Stimulated activated CD4-positive, alpha-beta T cell treated with anti-CD3 and anti-CD28 coated beads, Interleukin-15, amount 100 ng/mL, for 24 hours (primary cell): ENCODE data around the gene RHBDL3.

ENCODE experiments used
- DNase-seq: peaks from one replicate; pipeline ENCODE4 v3.0.0-alpha.2; 2020

The RHBDL3 gene

DNA sequence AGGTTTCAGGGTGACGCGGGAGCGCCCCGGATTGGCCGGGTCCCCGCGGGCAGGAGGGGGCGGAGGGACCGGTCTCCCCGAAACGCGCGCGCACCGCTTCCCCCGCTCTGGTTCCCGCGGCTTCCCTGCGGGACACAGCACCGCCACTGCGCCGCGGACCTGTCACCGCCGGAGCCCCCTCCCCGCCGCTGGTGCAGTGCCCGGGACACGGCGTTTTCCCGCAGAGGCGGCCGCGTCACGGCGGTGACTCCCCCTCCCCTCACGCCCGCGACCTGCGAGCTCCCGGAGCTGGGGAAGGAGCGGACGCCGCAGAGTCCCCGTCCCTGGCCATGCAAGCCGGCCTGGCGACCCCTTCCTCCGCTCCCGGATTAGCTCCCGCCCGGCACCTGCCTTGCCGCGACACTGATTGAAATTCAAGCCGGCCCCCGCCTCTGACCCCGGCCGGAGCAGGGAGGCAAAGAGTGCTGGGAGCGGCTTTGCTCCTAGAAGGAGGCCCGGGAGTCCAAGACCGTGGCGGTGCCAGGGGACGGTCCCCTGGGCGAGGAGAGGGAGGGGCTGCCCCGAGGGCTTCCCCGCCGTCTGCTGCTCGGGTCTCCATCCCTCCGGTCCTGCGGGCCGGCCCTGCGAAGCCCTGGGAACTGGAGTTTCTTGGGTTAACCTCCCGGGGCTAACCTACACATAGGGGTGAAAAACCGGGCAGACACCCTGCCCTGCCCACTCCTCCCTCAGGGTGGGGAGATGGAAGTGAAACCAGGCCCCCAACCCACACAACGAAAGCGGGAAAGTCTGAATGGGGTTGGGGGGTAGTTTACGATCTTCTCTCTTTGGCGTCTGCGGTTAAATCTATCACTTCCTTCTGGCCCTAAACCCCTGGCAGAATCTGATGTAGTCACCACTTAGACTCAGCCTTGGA lies 1.0 kb downstream of the RHBDL3 start:
- DNase-seq = peak; percentile 42

GRCh38 chr17:32267690-32268205 lies 2.1 kb downstream of the RHBDL3 start:
- peak; percentile 43 for DNase-seq

DNA sequence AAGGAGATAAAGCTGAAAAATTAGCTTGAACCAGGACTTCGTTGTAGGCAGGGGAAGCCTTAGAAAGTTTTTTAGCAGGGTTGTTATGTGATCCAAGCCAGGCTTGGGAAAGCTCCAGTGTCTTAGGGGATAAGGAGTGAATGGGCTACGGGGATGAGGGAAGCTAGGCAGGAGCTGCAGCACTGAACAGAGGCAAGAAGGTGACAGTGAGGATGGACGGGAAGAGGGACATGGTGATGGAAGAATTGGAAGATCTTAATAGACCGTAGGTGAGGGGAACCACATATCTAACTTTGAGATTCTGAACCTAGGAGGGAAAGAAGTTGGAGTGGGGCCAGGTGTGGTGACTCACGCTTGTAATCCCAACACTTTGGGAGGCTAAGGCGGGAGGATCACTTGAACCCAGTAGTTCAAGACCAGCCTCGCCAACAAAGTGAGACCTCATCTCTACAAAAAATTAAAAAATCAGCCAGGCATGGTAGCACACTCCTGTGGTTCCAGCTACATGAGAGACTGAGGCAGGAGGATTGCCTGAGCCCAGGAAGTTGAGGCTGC lies 3.2 kb downstream of the RHBDL3 start:
- DNase-seq = no peak

DNA sequence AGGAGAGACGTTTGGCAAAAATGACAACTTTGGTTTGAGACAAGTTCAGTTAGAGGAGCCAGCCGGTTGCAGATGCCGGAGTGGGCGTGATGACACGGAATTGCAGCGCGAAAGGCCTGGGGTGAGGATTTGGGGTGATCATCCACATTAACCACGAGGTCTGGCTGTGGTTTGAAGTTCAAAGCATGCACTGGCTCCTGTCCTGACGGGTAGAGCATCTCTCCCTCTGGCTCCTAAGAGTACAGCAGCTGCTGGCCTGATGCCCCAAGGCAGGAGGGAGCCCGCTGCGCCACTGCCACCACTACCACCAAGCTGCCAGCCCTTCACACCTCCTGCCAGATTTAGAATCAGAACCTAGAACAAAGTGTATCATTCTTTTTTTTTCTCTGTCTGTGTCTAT lies 3.7 kb downstream of the RHBDL3 start:
- no peak for DNase-seq

DNA sequence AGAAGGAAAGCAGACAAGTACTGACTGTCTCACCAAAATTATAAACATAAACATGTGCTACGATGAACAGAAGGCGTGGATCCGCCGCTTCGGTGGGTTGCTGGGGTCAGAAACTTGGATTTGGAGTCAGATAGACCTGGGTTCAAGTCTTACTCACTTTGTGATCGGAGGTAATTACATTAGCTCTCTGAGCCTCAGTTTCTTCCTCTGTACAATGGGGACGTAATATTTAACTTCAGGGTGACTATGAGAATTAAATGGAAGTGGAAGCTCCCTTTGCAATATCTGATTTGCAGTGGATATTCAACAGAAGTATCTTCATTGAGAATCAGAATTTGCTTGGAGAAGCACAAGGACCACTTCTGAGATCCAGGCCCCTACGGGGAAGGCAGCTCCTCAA lies 6.2 kb downstream of the RHBDL3 start:
- DNase-seq = no peak

- DNase-seq = no peak
These were observed 8.5 kb downstream of the RHBDL3 start for GRCh38 chr17:32274101-32274500.

- DNase-seq = no peak
These were observed 9.0 kb downstream of the RHBDL3 start for GRCh38 chr17:32274643-32275042.

- peak; percentile 23 for DNase-seq
These were observed 9.7 kb downstream of the RHBDL3 start for GRCh38 chr17:32275060-32276042.

DNA sequence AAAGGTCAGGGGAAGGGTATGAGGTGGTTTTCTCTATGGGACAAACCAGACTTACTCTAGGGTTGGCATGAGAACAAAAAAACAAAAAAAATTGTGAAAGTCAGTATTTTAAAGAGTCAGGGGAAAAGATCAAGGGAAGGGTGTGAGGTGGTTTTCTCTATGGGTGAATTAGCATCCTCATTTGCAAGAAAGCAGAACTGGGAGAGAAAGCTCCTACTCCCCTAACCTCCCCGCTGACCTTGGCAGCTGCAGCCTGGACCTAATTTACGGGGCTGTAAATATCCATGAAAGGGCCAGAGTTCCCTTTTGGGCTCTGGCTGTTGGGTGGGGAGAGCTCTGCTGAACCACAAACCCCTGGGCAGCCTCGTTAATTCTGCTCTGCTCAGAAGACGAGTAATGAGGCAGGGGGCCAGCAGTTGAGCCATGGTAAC lies 10.6 kb downstream of the RHBDL3 start:
- no peak for DNase-seq

DNA sequence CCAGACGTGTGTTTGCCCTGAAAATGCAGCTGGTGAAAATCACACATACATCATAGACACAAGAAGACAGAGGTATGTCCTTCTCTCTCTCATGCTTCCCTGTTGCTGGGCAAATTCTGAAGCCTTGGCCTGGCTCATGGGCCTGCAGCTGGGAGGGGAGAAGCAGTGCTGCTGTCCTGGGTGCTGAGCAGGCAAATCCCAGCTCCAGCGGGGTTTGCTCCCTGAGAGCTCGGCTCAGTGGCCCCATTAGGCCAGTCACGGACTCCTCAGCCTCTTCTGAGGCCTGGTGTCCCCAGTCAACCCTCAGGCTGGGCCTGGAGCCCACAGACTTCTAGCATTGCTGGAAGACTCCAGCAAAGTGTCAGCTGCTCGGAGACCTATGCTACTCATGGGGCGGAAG lies 11.7 kb downstream of the RHBDL3 start:
- DNase-seq = no peak

DNA sequence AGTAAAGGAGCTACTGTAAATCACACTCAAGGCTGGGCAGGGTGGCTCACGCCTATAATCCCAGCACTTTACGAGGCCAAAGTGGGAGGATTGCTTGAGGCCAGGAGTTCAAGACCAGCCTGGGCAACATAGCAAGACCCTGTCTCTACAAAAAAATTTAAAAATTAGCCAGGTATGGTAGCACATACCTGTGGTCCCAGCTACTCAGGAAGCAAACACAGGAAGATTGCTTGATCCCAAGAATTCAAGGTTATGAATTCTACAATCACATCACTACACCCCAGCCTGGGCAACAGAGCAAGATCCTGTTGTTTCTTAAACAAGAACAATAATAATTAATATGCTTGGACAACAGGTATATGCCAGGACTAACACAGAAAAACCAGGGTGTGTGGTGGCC lies 13.2 kb downstream of the RHBDL3 start:
- no peak for DNase-seq

DNA sequence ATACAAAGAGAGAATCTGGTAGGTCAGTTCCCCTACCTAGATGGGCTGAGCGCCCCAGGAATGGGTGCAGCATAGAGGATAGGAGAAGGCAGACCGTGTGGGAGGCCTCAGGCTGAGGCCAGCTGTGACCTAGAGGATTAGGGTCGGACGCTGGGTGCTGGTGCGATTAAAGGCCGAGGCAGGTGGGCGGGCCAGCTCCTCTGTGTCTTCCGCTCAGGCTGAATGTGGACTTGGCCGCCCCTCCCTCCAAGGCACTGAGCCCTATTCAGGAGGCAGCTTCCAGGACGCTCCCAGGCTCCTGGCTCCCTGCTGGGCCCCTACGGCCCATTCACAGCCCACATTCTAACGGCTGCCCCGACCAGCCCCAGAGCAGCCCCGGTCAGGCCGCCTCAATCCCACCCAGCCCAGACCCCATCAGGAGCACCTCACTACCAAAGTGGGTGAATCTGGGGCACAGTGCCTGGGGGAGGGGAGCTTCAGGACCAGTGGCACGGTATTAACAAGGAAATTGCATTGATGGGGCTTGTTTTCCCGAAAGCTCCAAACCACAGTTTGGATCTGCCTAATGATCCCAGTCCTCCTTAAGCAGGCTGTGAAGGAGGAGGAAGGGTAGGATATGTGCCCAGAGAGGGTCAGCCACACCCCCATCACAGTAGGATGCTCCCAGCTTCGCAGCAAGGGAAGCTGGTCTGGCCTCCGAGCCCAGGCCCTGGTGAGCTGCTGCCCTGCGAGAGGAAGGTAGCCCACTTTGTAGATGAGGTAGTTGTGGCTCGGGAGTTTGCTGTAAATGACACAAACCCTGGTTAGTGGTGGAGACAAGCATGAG lies 14.5 kb downstream of the RHBDL3 start:
- DNase-seq = no peak

DNA sequence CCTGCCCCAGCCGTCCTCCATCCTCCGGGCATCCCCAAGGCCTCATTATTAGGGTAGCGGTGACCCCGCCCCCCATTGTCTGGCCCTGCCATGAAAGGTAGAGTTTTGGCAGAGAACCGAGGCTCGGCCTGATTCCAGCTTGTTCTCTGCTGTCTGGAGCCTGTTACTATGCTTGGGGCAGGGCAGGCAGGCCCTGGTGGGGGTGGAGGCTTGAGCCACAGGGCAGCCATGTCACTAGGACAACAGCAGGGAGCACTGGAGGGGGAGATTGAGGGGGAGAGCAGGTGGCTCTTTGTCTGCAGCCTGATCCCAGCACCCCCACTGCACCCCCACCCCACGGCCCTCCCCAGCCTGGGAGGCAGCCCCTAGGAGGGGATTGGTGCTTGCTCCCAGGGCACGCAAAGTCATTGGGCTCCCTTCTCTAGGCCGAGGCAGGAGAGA lies 15.4 kb downstream of the RHBDL3 start:
- no peak for DNase-seq

DNA sequence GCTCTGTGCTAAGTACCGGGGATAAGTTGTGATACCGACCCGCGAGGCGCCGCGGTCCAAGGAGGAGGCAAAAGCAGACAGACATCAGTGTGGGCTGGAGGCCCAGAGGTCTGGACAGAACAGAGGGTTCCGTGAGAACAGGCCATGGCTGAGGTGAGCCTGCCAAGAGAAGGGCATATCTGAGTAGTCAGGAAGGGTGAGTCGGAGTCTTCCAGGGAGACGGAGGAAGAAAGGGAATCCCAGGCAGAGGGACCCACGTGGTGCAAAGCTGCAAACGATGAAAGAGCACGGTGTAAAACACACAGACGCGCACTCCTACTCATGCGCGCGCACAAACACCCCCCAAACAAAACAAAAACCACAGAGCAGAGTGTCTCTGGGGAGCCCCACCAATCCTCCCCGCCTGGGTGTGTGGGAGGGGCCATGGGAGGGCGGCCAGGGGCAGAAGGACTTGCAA lies 18.1 kb downstream of the RHBDL3 start:
- no peak for DNase-seq

DNA sequence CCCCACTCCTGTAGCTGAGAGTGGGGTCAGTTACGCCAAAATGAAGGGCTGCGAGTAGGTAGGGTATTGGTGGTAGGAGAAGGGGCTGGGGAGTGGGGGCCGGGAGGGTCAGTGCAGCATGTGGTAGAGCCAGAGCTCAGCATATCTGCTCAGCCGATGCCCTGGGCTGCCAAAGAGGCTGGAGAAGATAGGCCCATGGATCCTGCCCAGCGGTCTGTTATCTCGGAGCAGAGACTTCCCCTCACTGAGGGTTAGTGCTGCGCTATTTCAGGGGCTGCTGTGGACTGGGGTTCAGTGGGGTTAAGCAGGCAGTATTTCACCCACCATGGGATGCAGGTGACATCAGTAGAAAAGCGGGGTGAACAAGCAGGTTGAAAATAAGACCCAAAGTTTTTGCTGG lies 19.7 kb downstream of the RHBDL3 start:
- DNase-seq = no peak

DNA sequence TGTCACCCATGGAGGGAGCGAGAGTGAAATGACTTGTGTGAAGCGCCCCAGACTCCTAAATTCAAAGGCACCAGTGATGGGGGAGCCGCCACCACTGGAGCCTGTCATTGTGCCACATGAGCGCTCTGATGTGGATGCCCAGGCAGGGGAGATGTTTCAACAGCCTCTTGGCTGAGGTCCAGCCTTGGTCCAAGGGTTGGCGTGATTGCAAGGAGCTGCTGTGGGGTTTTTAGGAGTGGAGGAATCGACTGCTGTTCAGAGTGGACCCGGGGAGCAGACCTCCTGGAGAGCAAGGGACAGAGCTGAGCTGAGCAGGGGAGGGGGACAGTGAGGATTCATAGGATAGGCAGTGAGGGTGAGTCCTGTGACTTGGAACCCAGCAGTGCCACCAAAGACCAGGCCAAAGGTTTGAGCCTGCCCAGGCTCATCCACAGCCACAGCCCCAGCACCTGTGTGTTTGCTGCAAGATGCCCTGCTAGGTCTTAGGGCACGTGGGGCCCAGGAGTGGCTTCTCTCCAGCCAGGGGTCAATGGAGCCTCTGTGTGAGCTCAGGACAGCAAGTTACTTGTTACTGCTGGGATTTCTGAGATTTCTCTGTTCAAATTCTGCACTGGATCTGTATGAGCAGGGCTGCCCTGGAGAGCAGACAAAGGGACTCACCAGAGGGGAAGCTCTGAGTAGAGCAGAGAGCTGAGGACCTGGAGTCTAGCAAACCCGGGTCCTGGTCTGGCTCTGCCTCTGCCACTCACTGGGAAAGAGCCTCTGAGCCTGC lies 20.3 kb downstream of the RHBDL3 start:
- no peak for DNase-seq

DNA sequence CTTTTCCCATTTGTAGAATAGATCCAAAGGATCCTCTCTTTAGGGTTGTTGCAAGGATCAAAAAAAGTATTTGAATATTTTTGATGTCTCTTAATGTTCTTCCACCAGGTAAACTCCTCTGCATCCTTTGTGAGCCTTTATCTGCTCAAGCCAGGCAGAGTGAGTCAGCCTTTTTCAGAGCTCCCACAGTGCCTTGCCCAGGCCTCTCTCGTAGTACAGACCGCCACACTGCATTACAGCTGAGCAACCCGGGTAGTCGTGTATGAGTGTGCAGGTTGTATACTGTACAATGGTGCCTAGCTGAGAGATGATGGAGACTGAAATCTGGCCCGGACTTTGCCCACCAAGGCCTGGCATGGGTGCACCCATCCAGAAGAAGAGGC lies 20.9 kb downstream of the RHBDL3 start:
- DNase-seq = no peak

GRCh38 chr17:32287804-32288511 lies 22.3 kb downstream of the RHBDL3 start:
- no peak for DNase-seq

DNA sequence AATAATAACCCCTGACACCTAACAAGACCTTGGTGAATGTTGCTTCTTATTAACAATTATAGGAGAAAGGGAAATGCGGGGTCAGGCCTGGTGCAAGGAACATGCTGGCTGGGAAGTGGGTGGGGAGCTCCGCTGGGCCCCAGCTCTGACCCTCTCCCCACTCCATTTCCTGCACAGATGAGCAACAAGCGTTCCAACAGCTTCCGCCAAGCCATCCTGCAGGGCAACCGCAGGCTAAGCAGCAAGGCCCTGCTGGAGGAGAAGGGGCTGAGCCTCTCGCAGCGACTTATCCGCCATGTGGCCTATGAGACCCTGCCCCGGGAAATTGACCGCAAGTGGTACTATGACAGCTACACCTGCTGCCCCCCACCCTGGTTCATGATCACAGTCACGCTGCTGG lies 23.0 kb downstream of the RHBDL3 start:
- DNase-seq = no peak

- no peak for DNase-seq
These were observed 23.9 kb downstream of the RHBDL3 start for GRCh38 chr17:32289471-32290070.
